ENCODE results near the gene EYA2.

Gene EYA2

GRCh38 chr20:47008842-47009518, 114.3 kb downstream of the EYA2 start:
- DNase-seq = no peak

GRCh38 chr20:47009784-47010183, 115.1 kb downstream of the EYA2 start:
- no peak for DNase-seq

- no peak for DNase-seq
Observed at GRCh38 chr20:47011984-47012383, 117.3 kb downstream of the EYA2 start.

- no peak for DNase-seq
Observed at GRCh38 chr20:47013606-47014005, 119.0 kb downstream of the EYA2 start.

- DNase-seq = no peak
Observed at GRCh38 chr20:47016068-47016664, 121.5 kb downstream of the EYA2 start.

GRCh38 chr20:47018381-47018780, 123.7 kb downstream of the EYA2 start:
- no peak for DNase-seq

- DNase-seq = peak; percentile 79
Observed at GRCh38 chr20:47019121-47019824, 124.6 kb downstream of the EYA2 start.

GRCh38 chr20:47020231-47020630, 125.6 kb downstream of the EYA2 start:
- no peak for DNase-seq

- no peak for DNase-seq
Observed at GRCh38 chr20:47021850-47022249, 127.2 kb downstream of the EYA2 start.

- no peak for DNase-seq
Observed at GRCh38 chr20:47024461-47024937, 129.9 kb downstream of the EYA2 start.

GRCh38 chr20:47027042-47027441, 132.4 kb downstream of the EYA2 start:
- no peak for DNase-seq

- DNase-seq = no peak
Observed at GRCh38 chr20:47027456-47027855, 132.8 kb downstream of the EYA2 start.

- no peak for DNase-seq
Observed at GRCh38 chr20:47028487-47028886, 133.8 kb downstream of the EYA2 start.

- DNase-seq = no peak
Observed at GRCh38 chr20:47029845-47030244, 135.2 kb downstream of the EYA2 start.

- no peak for DNase-seq
Observed at GRCh38 chr20:47030271-47030810, 135.7 kb downstream of the EYA2 start.

- no peak for DNase-seq
Observed at GRCh38 chr20:47031004-47031403, 136.4 kb downstream of the EYA2 start.

- DNase-seq = no peak
Observed at GRCh38 chr20:47031821-47032220, 137.2 kb downstream of the EYA2 start.

GRCh38 chr20:47032933-47033578, 138.4 kb downstream of the EYA2 start:
- DNase-seq = no peak

- DNase-seq = no peak
Observed at GRCh38 chr20:47033665-47034064, 139.0 kb downstream of the EYA2 start.

- no peak for DNase-seq
Observed at GRCh38 chr20:47035026-47035590, 140.5 kb downstream of the EYA2 start.

GRCh38 chr20:47036091-47036870, 141.6 kb downstream of the EYA2 start:
- DNase-seq = no peak

All from fibroblast of skin of abdomen (primary cell).